Posterior vena cava (tissue), 2 donors: ENCODE data around the gene STK31. TPM values are rescaled to one million over a fixed set of nuclear protein-coding genes. Genes with fewer than 3 reads are reported as not detected.

ENCODE experiments used
- total RNA-seq, 2 donors: library from RNA; stranded (reverse); fragmentation: NEBNext Ultra II Directional; extraction: Animal tissue kit (Norgen Biotek cat#: 25700); gene quantifications; one replicate each; pipeline ENCODE4 v1.2.1, GENCODE V29; 2021
- donor health status: DM: yes; HTN: yes; CAD: no.
- donor health status: DM: yes; HTN: yes; CAD: no.

STK31 gene
- total RNA-seq, 2 donors from 2014 or later: 0.14 to 0.62 TPM

Other genes with a start within 250 kb of the STK31 start
- under 1 TPM; 0.48 to 0.51 TPM for gene IGF2BP3, start 239.7 kb upstream of the STK31 start, total RNA-seq
- 10 to 100 TPM; 51.1 to 52.2 TPM for gene TRA2A, start 178.2 kb upstream of the STK31 start, total RNA-seq
- 10 to 100 TPM; 11.3 to 15.5 TPM for gene CCDC126, start 112.8 kb upstream of the STK31 start, total RNA-seq
- gene FAM221A, start 30.0 kb upstream of the STK31 start, total RNA-seq: 1 to 10 TPM; 2.0 to 3.7 TPM